Colonic mucosa (tissue), 4 donors: ENCODE results near the gene NLGN4X. TPM values are rescaled to one million over a fixed set of nuclear protein-coding genes. Genes with fewer than 3 reads are reported as not detected.

ENCODE experiments used
- DNase-seq: peaks from one replicate; pipeline ENCODE4 v3.0.0-alpha.2; 2020
- H3K27ac ChIP-seq: fragments of 200-600 bp; one replicate; pipeline ENCODE4 v1.8.0; 2021
- H3K27me3 ChIP-seq: fragments of 200-600 bp; one replicate; pipeline ENCODE4 v1.8.0; 2021
- H3K36me3 ChIP-seq: fragments of 200-600 bp; one replicate; pipeline ENCODE4 v1.8.0; 2021
- H3K4me1 ChIP-seq: fragments of 200-600 bp; one replicate; pipeline ENCODE4 v1.8.0; 2021; ENCODE audit warnings: mild to moderate bottlenecking
- H3K4me3 ChIP-seq: fragments of 200-600 bp; one replicate; pipeline ENCODE4 v1.8.0; 2021
- H3K9ac ChIP-seq, 2 donors: one replicate each; pipeline ENCODE4 v1.7.0; 2013; ENCODE audit warnings: control low read depth in 2 of 2, low read depth in 2 of 2, low read length in 2 of 2
- H3K9me3 ChIP-seq: fragments of 200-600 bp; one replicate; pipeline ENCODE4 v1.8.0; 2021
- CTCF ChIP-seq: fragments of 200-600 bp; IDR thresholded peaks from one replicate; pipeline ENCODE4 v1.8.0; 2022; ENCODE audit warnings: antibody characterized with exemption, mild to moderate bottlenecking
- intact Hi-C: fragments of 100-400 bp; cut with DNase I; formaldehyde crosslinking; loops from one replicate; pipeline ENCODE4 v1.14.1; 2022
- total RNA-seq, 2 donors: library from RNA; stranded (reverse); fragmentation: NEBNext Ultra II Directional in 1 of 2; extraction: Animal tissue kit (Norgen Biotek cat#: 25700) in 1 of 2; gene quantifications; one replicate each; pipeline ENCODE4 v1.2.1, GENCODE V29; 2021
- donor health status: healthy.
- donor health status: DM: no; HTN: no; CAD: no.
- donor health status: DM: no; HTN: no; CAD: no.

Gene NLGN4X
- total RNA-seq, 2 donors from 2014 or later, result 0.89 to 2.2 TPM

GRCh38 chrX:6159468-6159867 lies 69.2 kb downstream of the NLGN4X start:
- no peaks in the 10 kb centered on the region for H3K4me1 ChIP-seq
- H3K27me3 ChIP-seq, result no peaks in the 10 kb centered on the region
- no peaks in the 10 kb centered on the region for H3K9me3 ChIP-seq
- intact Hi-C loops, result no loop called here
- no peak for DNase-seq
- H3K9ac ChIP-seq, result no peak overlapping the region
- no peaks in the 10 kb centered on the region for H3K36me3 ChIP-seq
- H3K4me3 ChIP-seq, result no peak overlapping the region
- TF ChIP-seq CTCF, result no peak
- H3K27ac ChIP-seq, result no peak overlapping the region

- Histone ChIP-seq H3K4me1 (no peaks in the 10 kb centered on the region), H3K36me3 (no peaks in the 10 kb centered on the region), H3K27ac (no peak overlapping the region), H3K27me3 (no peaks in the 10 kb centered on the region), H3K9me3 (no peaks in the 10 kb centered on the region), H3K4me3 (no peak overlapping the region), H3K9ac (no peak overlapping the region)
- DNase-seq, result no peak
- no peak for TF ChIP-seq CTCF
- intact Hi-C loops, result no loop called here
These were observed 76.7 kb downstream of the NLGN4X start for GRCh38 chrX:6151971-6152370.

DNA sequence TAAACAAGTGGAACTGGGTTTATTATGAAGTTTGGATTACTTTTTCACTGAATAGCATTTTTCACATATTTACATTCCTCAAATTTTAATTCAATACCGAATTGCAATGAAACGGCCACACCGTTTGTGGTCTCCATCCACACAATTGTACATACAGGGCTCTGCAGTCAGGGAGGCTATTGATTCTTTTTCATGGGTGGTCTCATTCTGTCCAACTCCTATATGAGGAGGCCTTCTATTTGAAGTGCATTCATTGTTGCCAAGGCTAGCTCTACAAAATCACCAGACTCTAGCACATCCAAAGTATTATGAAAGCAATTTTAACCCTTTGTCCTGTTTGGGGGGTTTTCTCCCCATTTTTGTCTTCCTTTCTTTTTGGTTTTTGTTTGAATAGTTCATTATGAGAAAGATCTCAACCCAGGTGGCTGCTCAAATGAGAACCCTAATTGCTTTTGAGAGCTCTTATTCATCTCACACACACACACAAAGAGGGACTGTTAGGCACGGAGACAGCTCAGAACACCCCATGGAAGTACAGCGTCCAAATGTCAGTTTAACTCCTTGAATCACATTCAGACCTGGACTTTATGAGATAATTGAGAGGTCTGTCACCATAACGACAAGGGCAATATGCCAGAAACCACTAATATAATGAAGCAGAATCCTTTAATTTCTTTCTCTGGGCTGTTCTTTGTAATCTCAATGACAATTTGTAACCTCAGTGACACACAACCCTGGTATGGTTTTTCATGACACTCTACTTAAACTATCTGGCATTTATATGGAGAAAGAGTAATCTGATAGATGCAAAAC lies 79.4 kb downstream of the NLGN4X start:
- H3K27ac ChIP-seq, result no peak overlapping the region
- H3K27me3 ChIP-seq, result no peaks in the 10 kb centered on the region
- H3K36me3 ChIP-seq, result no peaks in the 10 kb centered on the region
- H3K9ac ChIP-seq, result no peak overlapping the region
- no peak overlapping the region for H3K4me3 ChIP-seq
- H3K9me3 ChIP-seq, result no peaks in the 10 kb centered on the region
- no peak for DNase-seq
- H3K4me1 ChIP-seq, result no peaks in the 10 kb centered on the region
- TF ChIP-seq CTCF, result no peak
- intact Hi-C loops, result no loop called here

DNA sequence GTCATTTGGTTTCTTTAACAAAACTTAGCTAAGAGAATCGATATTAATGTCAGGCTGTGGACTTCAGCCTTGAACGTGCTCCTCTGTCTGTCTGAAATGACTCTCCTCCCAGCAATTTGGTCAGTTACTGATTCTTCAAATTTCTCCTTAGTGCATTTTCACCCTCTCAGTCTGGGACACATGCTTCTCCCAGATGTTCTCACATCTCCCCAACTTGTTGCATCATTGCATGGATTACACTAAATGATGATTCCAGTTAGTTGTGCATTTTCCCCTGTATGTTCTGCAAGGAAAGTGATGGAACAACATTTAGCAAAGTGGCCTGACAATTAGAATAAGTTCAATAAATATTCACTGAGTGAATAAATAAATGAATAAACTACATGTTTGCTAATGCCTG lies 94.4 kb downstream of the NLGN4X start:
- no peaks in the 10 kb centered on the region for H3K4me1 ChIP-seq
- intact Hi-C loops, result no loop called here
- TF ChIP-seq CTCF, result no peak
- no peak overlapping the region for H3K27ac ChIP-seq
- H3K9me3 ChIP-seq, result no peaks in the 10 kb centered on the region
- H3K27me3 ChIP-seq, result no peaks in the 10 kb centered on the region
- no peak for DNase-seq
- no peaks in the 10 kb centered on the region for H3K36me3 ChIP-seq
- no peak overlapping the region for H3K4me3 ChIP-seq
- H3K9ac ChIP-seq, result no peak overlapping the region

DNA sequence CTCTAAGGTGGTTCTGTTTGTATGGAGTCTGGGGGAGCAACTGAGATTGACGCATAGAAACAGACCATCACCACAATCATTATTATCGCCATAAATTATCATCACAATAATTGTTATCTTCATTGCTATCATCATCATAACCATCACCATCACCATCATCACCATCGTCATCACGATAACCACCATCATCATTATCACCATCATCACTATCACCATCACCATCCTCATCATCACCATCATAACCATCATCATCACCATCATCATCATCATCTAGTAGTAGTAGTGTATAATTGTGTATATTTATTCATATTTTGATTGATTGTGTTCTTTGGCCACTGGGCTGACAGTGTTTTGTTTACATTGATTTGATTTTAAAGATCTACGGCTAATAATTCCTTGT lies 95.7 kb downstream of the NLGN4X start:
- Histone ChIP-seq H3K27me3 (no peaks in the 10 kb centered on the region), H3K9ac (no peak overlapping the region), H3K36me3 (no peaks in the 10 kb centered on the region), H3K4me3 (no peak overlapping the region), H3K27ac (no peak overlapping the region), H3K4me1 (no peaks in the 10 kb centered on the region), H3K9me3 (no peaks in the 10 kb centered on the region)
- no peak for TF ChIP-seq CTCF
- intact Hi-C loops, result no loop called here
- DNase-seq, result no peak
